Endodermal cell (in vitro differentiated cells): ENCODE data around the gene TTC31. TPM values are rescaled to one million over a fixed set of nuclear protein-coding genes. Genes with fewer than 3 reads are reported as not detected.

Experiments
- DNase-seq: peaks from one replicate; pipeline ENCODE4 v3.0.0-alpha.2; 2017
- H3K27ac ChIP-seq: 2 replicates; pipeline ENCODE4 v1.5.1; 2013; ENCODE audit warnings: mild to moderate bottlenecking, low read depth, low read length, moderate library complexity
- H3K27me3 ChIP-seq: 2 replicates; pipeline ENCODE4 v1.6.1; 2013; ENCODE audit warnings: mild to moderate bottlenecking, low read length, moderate library complexity; ENCODE audit not compliant: insufficient read depth, control insufficient read depth, poor library complexity, severe bottlenecking
- H3K36me3 ChIP-seq: 2 replicates; pipeline ENCODE4 v1.7.0; 2013; ENCODE audit warnings: mild to moderate bottlenecking, low read length, moderate library complexity; ENCODE audit not compliant: control insufficient read depth, insufficient read depth
- H3K4me1 ChIP-seq: one replicate; pipeline ENCODE4 v1.7.0; 2013; ENCODE audit warnings: low read length; ENCODE audit not compliant: control insufficient read depth, insufficient read depth
- H3K4me3 ChIP-seq: 2 replicates; pipeline ENCODE4 v1.5.1; 2013; ENCODE audit warnings: mild to moderate bottlenecking, low read length, moderate library complexity
- H3K9ac ChIP-seq: 2 replicates; pipeline ENCODE4 v1.6.1; 2013; ENCODE audit warnings: mild to moderate bottlenecking, low read length, moderate library complexity; ENCODE audit not compliant: poor library complexity, severe bottlenecking; ENCODE audit errors: extremely low read depth
- H3K9me3 ChIP-seq: 2 replicates; pipeline ENCODE4 v1.6.1; 2013; ENCODE audit warnings: mild to moderate bottlenecking, low read length, moderate library complexity; ENCODE audit not compliant: control insufficient read depth
- H3K27ac Mint-ChIP-seq: 2 replicates; pipeline ENCODE4 v1.8.0; 2020; ENCODE audit warnings: mixed read lengths
- H3K27me3 Mint-ChIP-seq: 2 replicates; pipeline ENCODE4 v1.8.0; 2021; ENCODE audit warnings: mild to moderate bottlenecking, mixed read lengths; ENCODE audit not compliant: insufficient read depth
- H3K36me3 Mint-ChIP-seq: 2 replicates; pipeline ENCODE4 v1.8.0; 2020; ENCODE audit warnings: low read depth, mixed read lengths
- H3K4me1 Mint-ChIP-seq: 2 replicates; pipeline ENCODE4 v1.8.0; 2020; ENCODE audit warnings: mixed read lengths
- H3K4me3 Mint-ChIP-seq: 2 replicates; pipeline ENCODE4 v1.8.0; 2020; ENCODE audit warnings: mild to moderate bottlenecking, moderate library complexity, mixed read lengths
- H3K9me3 Mint-ChIP-seq: 2 replicates; pipeline ENCODE4 v1.8.0; 2020; ENCODE audit warnings: mild to moderate bottlenecking, mixed read lengths
- WGBS, 2 experiments: methylation state at CpG; one replicate each; pipeline versions ENCODE4 v1.1.5 to v1.1.7; 2013; ENCODE audit warnings: missing lambda C conversion rate in 2 of 2, mixed read lengths in 1 of 2; ENCODE audit not compliant: insufficient coverage in 1 of 2, insufficient read length in 1 of 2; 5-methylcytosine and 5-hydroxymethylcytosine counted together
- total RNA-seq, 2 donors: library from RNA; stranded (reverse); fragmentation: NEBNext Ultra II Directional in 1 of 2; extraction: Animal tissue kit (Norgen Biotek cat#: 25700) in 1 of 2; gene quantifications; 2 replicates in 1 of 2; 3 replicates in 1 of 2; pipeline ENCODE4 v1.2.1, GENCODE V29; 2021
- TF ChIP-seq, protein P1 (sequence below): fragments of 200-600 bp; sonication (generic); conservative IDR thresholded peaks from 2 replicates; pipeline ENCODE4 v1.5.0; 2021; ENCODE audit warnings: antibody characterized with exemption, mild to moderate bottlenecking

The TTC31 gene
- total RNA-seq, 2 donors from 2014 or later, result 31.5 to 32.4 TPM

DNA sequence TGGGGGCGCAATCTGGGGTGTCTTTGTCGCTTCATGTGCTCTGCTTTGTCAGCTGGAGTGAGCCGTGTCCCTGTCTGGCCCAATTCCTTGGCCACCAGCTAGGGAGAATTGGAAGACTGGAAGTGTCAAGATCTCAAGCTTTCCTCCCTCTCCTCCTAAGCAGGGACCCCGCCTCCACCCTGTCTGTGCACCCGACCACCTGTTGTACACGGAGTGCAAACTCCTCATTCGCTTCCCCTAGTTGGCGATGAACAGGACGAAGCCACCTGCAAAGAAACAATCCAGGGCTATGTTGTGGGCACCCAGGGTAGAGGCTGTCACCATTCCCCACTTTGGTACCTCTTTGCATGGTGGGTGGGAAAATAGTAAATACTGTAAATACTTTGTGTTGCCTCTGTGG is 44.9 kb downstream of the TTC31 start:
- H3K9ac ChIP-seq, result no peak overlapping the region
- H3K4me3 ChIP-seq, result peak overlapping the region; percentile 99
- WGBS, 2 experiments, result 94% methylated on average over 9 of the region's 9 CpGs; no CpG with 5 or more reads in 1 of the 2 experiments
- Mint-ChIP-seq H3K9me3 (no peaks in the 10 kb centered on the region), H3K4me1 (peaks cover 7% of the 10 kb centered on the region), H3K27ac (no peak overlapping the region), H3K27me3 (peaks cover 13% of the 10 kb centered on the region), H3K4me3 (peak overlapping the region; percentile 98), H3K36me3 (peaks cover 32% of the 10 kb centered on the region)
- H3K4me1 ChIP-seq, result no peaks in the 10 kb centered on the region
- TF ChIP-seq, protein P1, sequence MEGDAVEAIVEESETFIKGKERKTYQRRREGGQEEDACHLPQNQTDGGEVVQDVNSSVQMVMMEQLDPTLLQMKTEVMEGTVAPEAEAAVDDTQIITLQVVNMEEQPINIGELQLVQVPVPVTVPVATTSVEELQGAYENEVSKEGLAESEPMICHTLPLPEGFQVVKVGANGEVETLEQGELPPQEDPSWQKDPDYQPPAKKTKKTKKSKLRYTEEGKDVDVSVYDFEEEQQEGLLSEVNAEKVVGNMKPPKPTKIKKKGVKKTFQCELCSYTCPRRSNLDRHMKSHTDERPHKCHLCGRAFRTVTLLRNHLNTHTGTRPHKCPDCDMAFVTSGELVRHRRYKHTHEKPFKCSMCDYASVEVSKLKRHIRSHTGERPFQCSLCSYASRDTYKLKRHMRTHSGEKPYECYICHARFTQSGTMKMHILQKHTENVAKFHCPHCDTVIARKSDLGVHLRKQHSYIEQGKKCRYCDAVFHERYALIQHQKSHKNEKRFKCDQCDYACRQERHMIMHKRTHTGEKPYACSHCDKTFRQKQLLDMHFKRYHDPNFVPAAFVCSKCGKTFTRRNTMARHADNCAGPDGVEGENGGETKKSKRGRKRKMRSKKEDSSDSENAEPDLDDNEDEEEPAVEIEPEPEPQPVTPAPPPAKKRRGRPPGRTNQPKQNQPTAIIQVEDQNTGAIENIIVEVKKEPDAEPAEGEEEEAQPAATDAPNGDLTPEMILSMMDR, result no peak
- no peaks in the 10 kb centered on the region for H3K9me3 ChIP-seq
- no peak overlapping the region for H3K27ac ChIP-seq
- H3K36me3 ChIP-seq, result peaks cover 35% of the 10 kb centered on the region
- no peak for DNase-seq
- peaks cover 15% of the 10 kb centered on the region for H3K27me3 ChIP-seq

DNA sequence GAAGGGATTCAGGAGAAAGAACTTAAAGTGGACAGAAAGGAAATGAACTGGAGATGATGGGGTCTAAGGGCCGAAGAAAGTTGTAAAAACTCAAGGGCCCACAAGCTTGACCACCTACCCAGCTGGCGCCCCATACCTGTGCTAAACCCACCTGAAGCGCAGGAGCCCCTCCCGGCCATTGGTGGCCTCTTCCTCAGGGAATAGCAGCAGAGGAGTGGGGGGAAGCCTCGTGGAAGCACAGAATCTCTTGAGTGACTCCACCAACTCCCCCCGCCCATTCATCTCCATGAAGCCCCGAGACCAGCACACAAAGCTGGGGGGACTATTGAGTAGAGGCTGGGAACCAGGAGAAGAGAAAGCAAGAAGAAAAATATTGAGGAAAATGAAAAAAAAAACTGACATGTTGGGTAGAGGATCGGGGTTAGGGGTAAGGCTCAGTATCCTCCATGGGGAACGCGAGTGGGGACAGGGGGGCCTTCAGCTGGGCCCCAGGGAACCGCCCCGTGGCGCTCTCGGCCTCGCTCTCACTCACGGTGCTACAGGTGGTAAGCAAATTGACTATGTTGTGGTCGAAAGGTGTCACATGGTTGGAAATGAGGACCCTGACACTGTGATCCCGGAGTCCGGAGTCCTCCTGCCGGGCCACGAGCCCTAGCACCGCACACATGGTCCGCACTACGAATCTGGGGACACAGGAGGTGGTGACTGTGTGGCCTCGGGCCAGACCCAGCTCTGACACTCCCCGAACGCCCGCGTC is 45.9 kb downstream of the TTC31 start:
- WGBS, 2 experiments, result 18 to 20% methylated on average over 16 to 29 of the region's 29 CpGs
- H3K4me3 Mint-ChIP-seq, result peak overlapping the region; percentile 98
- peaks cover 32% of the 10 kb centered on the region for H3K36me3 Mint-ChIP-seq
- H3K27ac ChIP-seq, result peak overlapping the region; percentile 45
- peak overlapping the region; percentile 98 for H3K27ac Mint-ChIP-seq
- H3K4me1 Mint-ChIP-seq, result peaks cover 7% of the 10 kb centered on the region
- no peaks in the 10 kb centered on the region for H3K9me3 Mint-ChIP-seq
- H3K27me3 Mint-ChIP-seq, result peaks cover 5% of the 10 kb centered on the region
- no peaks in the 10 kb centered on the region for H3K4me1 ChIP-seq
- peak overlapping the region; percentile 99 for H3K4me3 ChIP-seq
- H3K9me3 ChIP-seq, result no peaks in the 10 kb centered on the region
- H3K36me3 ChIP-seq, result peaks cover 35% of the 10 kb centered on the region
- H3K9ac ChIP-seq, result peak overlapping the region; percentile 90
- TF ChIP-seq, protein P1, result no peak
- no peak for DNase-seq
- H3K27me3 ChIP-seq, result peaks cover 4% of the 10 kb centered on the region

DNA sequence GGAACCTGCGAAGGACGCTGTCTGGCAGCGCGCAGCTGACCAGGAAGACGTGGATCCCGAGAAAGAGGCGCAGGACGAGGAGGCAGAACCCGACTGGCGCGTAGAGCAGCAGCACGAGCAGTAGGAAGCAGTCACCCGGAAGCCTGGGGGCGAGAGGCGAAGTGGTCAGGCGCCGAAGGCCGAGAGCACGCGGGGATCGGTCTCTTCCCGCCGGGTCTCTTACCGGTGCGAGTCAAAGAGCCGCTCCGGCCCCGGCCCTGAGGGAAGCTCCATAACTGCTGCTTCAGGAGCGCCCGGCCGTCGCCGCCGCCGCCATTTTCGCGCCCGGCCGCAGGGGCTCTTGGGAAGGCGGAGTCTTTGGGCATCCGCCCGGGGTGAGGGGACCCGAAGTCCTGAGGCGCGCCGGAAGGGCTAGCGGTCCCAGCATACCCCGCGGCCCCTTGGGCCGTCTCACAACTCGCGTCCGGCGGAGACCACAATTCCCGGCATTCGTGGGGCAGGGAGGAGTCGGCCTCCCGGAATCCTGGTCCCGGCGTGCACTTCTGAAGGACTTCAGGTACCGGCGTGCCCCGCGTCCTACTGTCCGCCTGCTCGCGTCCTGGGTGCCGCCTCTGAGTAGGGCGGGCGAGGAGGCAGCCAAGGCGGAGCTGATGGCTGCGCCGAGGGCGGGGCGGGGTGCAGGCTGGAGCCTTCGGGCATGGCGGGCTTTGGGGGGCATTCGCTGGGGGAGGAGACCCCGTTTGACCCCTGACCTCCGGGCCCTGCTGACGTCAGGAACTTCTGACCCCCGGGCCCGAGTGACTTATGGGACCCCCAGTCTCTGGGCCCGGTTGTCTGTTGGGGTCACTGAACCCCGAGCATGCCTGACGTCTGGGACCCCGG is 46.7 kb downstream of the TTC31 start, which contains the start of the genes AUP1 and HTRA2:
Gene AUP1, minus strand, starts transcription at position 350 of the 882 bp plus-strand sequence. Its CDS starts 77 bp downstream, at position 273.
Gene HTRA2, plus strand, starts transcription at position 577 of the 882 bp plus-strand sequence. Its CDS starts 74 bp downstream, at position 651.
- no peaks in the 10 kb centered on the region for H3K27me3 ChIP-seq
- TF ChIP-seq, protein P1, result no peak
- H3K4me1 ChIP-seq, result no peaks in the 10 kb centered on the region
- Mint-ChIP-seq H3K36me3 (peaks cover 35% of the 10 kb centered on the region), H3K27ac (peak within 1 kb of the TSS; percentile 98), H3K4me1 (peaks cover 7% of the 10 kb centered on the region), H3K4me3 (peak within 1 kb of the TSS; percentile 98), H3K9me3 (no peaks in the 10 kb centered on the region), H3K27me3 (no peaks in the 10 kb centered on the region)
- peak; percentile 100 for DNase-seq
- H3K4me3 ChIP-seq, result peak within 1 kb of the TSS; percentile 99
- H3K9me3 ChIP-seq, result no peaks in the 10 kb centered on the region
- H3K36me3 ChIP-seq, result peaks cover 35% of the 10 kb centered on the region
- peak within 1 kb of the TSS; percentile 90 for H3K9ac ChIP-seq
- peak within 1 kb of the TSS; percentile 45 for H3K27ac ChIP-seq
- WGBS, 2 experiments, result 0 to 1% methylated on average over 35 to 87 of the region's 87 CpGs
